Gastrocnemius medialis (tissue), 4 donors: ENCODE data around the gene RAPGEF1. TPM values are rescaled to one million over a fixed set of nuclear protein-coding genes. Genes with fewer than 3 reads are reported as not detected.

Source experiments
- ATAC-seq, 2 donors: fragments of 150-250 bp; one replicate each; pipeline ENCODE4 v1.9.1; 2016
- DNase-seq, 2 donors: peaks; one replicate each; pipeline ENCODE4 v3.0.0-alpha.2; 2019
- H3K27ac ChIP-seq, 4 donors: fragments of 200-600 bp; sonication (generic); 1 replicate in 1 of 4; 2 replicates in 3 of 4; pipeline ENCODE4 v1.5.1; 2016 to 2018; ENCODE audit warnings: mild to moderate bottlenecking in 2 of 4, moderate library complexity in 1 of 4
- H3K27me3 ChIP-seq, 3 donors: fragments of 200-600 bp; sonication (generic) in 2 of 3; 1 replicate in 1 of 3; 2 replicates in 2 of 3; pipeline versions ENCODE4 v1.5.1 to v1.6.0; 2016 to 2019; ENCODE audit warnings: mild to moderate bottlenecking in 1 of 3, moderate library complexity in 1 of 3
- H3K36me3 ChIP-seq, 2 donors: fragments of 200-600 bp; sonication (generic) in 1 of 2; one replicate each; pipeline ENCODE4 v1.5.1; 2017 to 2018
- H3K4me1 ChIP-seq, 2 donors: fragments of 200-600 bp; sonication (generic) in 1 of 2; one replicate each; pipeline ENCODE4 v1.5.1; 2016 to 2017; ENCODE audit warnings: mild to moderate bottlenecking in 2 of 2
- H3K4me3 ChIP-seq, 4 donors: fragments of 200-600 bp; sonication (generic) in 3 of 4; 1 replicate in 1 of 4; 2 replicates in 3 of 4; pipeline ENCODE4 v1.5.1; 2016 to 2019; ENCODE audit warnings: mild to moderate bottlenecking in 2 of 4
- H3K9me3 ChIP-seq, 3 donors: fragments of 200-600 bp; sonication (generic) in 2 of 3; 1 replicate in 1 of 3; 2 replicates in 2 of 3; pipeline ENCODE4 v1.5.1; 2016 to 2019
- CTCF ChIP-seq, 5 experiments: fragments of 450-650 bp in 3 of 5; fragments of 200-600 bp in 2 of 5; sonication (generic) in 2 of 5; IDR thresholded peaks in 4 of 5; conservative IDR thresholded peaks in 1 of 5; 1 replicate in 4 of 5; 2 replicates in 1 of 5; pipeline ENCODE4 v1.5.1; 2016 to 2019; ENCODE audit warnings: antibody characterized with exemption in 5 of 5, mild to moderate bottlenecking in 3 of 5, moderate library complexity in 3 of 5
- POLR2A ChIP-seq, 2 donors: fragments of 450-650 bp; IDR thresholded peaks; one replicate each; pipeline ENCODE4 v1.6.1; 2017; ENCODE audit warnings: antibody characterized with exemption in 2 of 2, mild to moderate bottlenecking in 2 of 2, moderate library complexity in 2 of 2
- in situ Hi-C, 4 donors: fragments of 200-750 bp; cut with MboI; loops; one replicate each; pipeline versions ENCODE4 v1.15.0 to v1.8.0; 2017; ENCODE audit warnings: low sequenced_read_pairs in 4 of 4
- intact Hi-C: fragments of 100-400 bp; cut with DNase I; formaldehyde crosslinking; loops from one replicate; pipeline ENCODE4 v1.15.1; 2023; ENCODE audit warnings: low total_unique reads
- total RNA-seq, 4 donors: library from RNA; depleted of rRNA; stranded (reverse); fragments of >200 nt; gene quantifications; one replicate each; pipeline versions ENCODE4 v1.1.0 to v1.2.3, GENCODE V29; 2016

Gene RAPGEF1
- total RNA-seq, 4 donors from 2014 or later: 123 to 296 (median 217) TPM

- TF ChIP-seq POLR2A (IDR thresholded peaks at IDR 0.05) (no peak), CTCF (IDR thresholded peaks at IDR 0.05 in 4 of 5, conservative IDR thresholded peaks at IDR 0.05 in 1 of 5) (no peak)
- ATAC-seq (no peak), DNase-seq (no peak)
- intact Hi-C loops (no loop called here), in situ Hi-C loops (no loop called here)
- H3K27ac ChIP-seq: no peak overlapping the region
- H3K4me3 ChIP-seq: no peak overlapping the region
- H3K4me1 ChIP-seq: no peaks in the 10 kb centered on the region
- H3K9me3 ChIP-seq: peaks cover 0 to 11% (median 4%) of the 10 kb centered on the region in 3 donors
- H3K36me3 ChIP-seq: no peaks in the 10 kb centered on the region
- peaks cover 3 to 18% (median 4%) of the 10 kb centered on the region in 3 donors for H3K27me3 ChIP-seq
Observed at GRCh38 chr9:131539223-131539923, 200.5 kb downstream of the RAPGEF1 start.

- TF ChIP-seq CTCF (IDR thresholded peaks at IDR 0.05 in 4 of 5, conservative IDR thresholded peaks at IDR 0.05 in 1 of 5): no peak
- no peak for TF ChIP-seq POLR2A (IDR thresholded peaks at IDR 0.05)
- intact Hi-C loops: no loop called here
- in situ Hi-C loops: no loop called here
- Histone ChIP-seq H3K4me1 (no peaks in the 10 kb centered on the region), H3K4me3 (no peak overlapping the region), H3K9me3 (peaks cover 0 to 3% (median 0%) of the 10 kb centered on the region in 3 donors), H3K27me3 (peaks cover 0 to 7% (median 4%) of the 10 kb centered on the region in 3 donors), H3K36me3 (no peaks in the 10 kb centered on the region), H3K27ac (no peak overlapping the region)
- no peak for ATAC-seq
- DNase-seq: no peak
Observed at GRCh38 chr9:131537946-131538345, 201.9 kb downstream of the RAPGEF1 start.

- H3K4me1 ChIP-seq: peaks cover 11 to 13% of the 10 kb centered on the region in 2 donors
- no peaks in the 10 kb centered on the region for H3K9me3 ChIP-seq
Observed at GRCh38 chr9:131534721-131535237, 205.1 kb downstream of the RAPGEF1 start.

GRCh38 chr9:131530920-131531832, 208.7 kb downstream of the RAPGEF1 start, which contains the start of gene UCK1:
UCK1 (minus strand) TSS chr9:131531263; CDS start chr9:131531174, 89 bp downstream.
- H3K27ac ChIP-seq: peak within 1 kb of the TSS; percentile 75 to 96 (median 88)
- intact Hi-C loops: no loop called here

More at GRCh38 chr9:131534721-131535237, 205.1 kb downstream of the RAPGEF1 start:
- no peaks in the 10 kb centered on the region for H3K27me3 ChIP-seq
- peaks cover 0 to 1% of the 10 kb centered on the region in 2 donors for H3K36me3 ChIP-seq
- TF ChIP-seq POLR2A (IDR thresholded peaks at IDR 0.05) (no peak), CTCF (IDR thresholded peaks at IDR 0.05 in 4 of 5, conservative IDR thresholded peaks at IDR 0.05 in 1 of 5) (no peak)
- no peak for ATAC-seq
- intact Hi-C loops (no loop called here), in situ Hi-C loops (no loop called here)
- H3K4me3 ChIP-seq: no peak overlapping the region
- H3K27ac ChIP-seq: no peak overlapping the region
- DNase-seq: no peak

More at GRCh38 chr9:131530920-131531832, 208.7 kb downstream of the RAPGEF1 start, which contains the start of gene UCK1:
- in situ Hi-C loops: no loop called here
- Histone ChIP-seq H3K27me3 (no peaks in the 10 kb centered on the region), H3K36me3 (peaks cover 0 to 37% of the 10 kb centered on the region in 2 donors), H3K4me1 (peaks cover 13 to 14% of the 10 kb centered on the region in 2 donors), H3K4me3 (peak within 1 kb of the TSS; percentile 76 to 99 (median 85)), H3K9me3 (no peaks in the 10 kb centered on the region)
- TF ChIP-seq POLR2A (IDR thresholded peaks at IDR 0.05) (peak; percentile 68 to 74), CTCF (IDR thresholded peaks at IDR 0.05 in 4 of 5, conservative IDR thresholded peaks at IDR 0.05 in 1 of 5) (peak in 1 of 5 experiments; percentile 7)
- ATAC-seq (peak; percentile 94 to 95), DNase-seq (peak; percentile 56 to 70)
